WTC11 (cell line): ENCODE data around the gene MNAT1. TPM values are rescaled to one million over a fixed set of nuclear protein-coding genes. Genes with fewer than 3 reads are reported as not detected.
"Not testable (repeated sequence)": the region's sequence is repeated elsewhere in the genome, so short reads cannot be mapped to it uniquely, and the experiment has no call there.

Experiments
- ATAC-seq: fragments of 200-7000 bp; cut with Tn5 transposase; 2 replicates; pipeline ENCODE4 v1.10.0; 2021; ENCODE audit warnings: mild to moderate bottlenecking, moderate library complexity
- CTCF ChIA-PET: fragments of 300-600 bp; sonication (Branson Sonifier 250); formaldehyde crosslinking; loops from one replicate; lab custom pipeline; 2021; ENCODE audit warnings: antibody characterized with exemption; lab: Charles Lee
- POLR2A ChIA-PET: fragments of 350-600 bp; sonication (Branson Sonifier 250); formaldehyde crosslinking; loops from one replicate; lab custom pipeline; 2021; ENCODE audit warnings: antibody characterized with exemption; lab: Charles Lee
- DNase-seq: peaks from one replicate; pipeline ENCODE4 v3.0.0; 2021; ENCODE audit warnings: low spot score
- H3K27ac Mint-ChIP-seq: 2 replicates; pipeline ENCODE4 v1.8.0; 2021; ENCODE audit warnings: mixed read lengths
- H3K27me3 Mint-ChIP-seq: 2 replicates; pipeline ENCODE4 v1.8.0; 2021; ENCODE audit warnings: low read depth, mild to moderate bottlenecking, moderate library complexity, mixed read lengths
- H3K36me3 Mint-ChIP-seq: 2 replicates; pipeline ENCODE4 v1.8.0; 2021; ENCODE audit warnings: mixed read lengths
- H3K4me1 Mint-ChIP-seq: 2 replicates; pipeline ENCODE4 v1.8.0; 2022; ENCODE audit warnings: mixed read lengths
- H3K4me3 Mint-ChIP-seq: 2 replicates; pipeline ENCODE4 v1.8.0; 2021; ENCODE audit warnings: mild to moderate bottlenecking, moderate library complexity, mixed read lengths
- H3K9me3 Mint-ChIP-seq: 2 replicates; pipeline ENCODE4 v1.8.0; 2021; ENCODE audit warnings: mixed read lengths
- EMX1 ChIP-seq: fragments of 250-450 bp; sonication (Bioruptor Pico); IDR thresholded peaks from 2 replicates; pipeline ENCODE4 v1.8.0; 2021; ENCODE audit warnings: mild to moderate bottlenecking
- MXD4 ChIP-seq: fragments of 250-450 bp; sonication (Bioruptor Pico); IDR thresholded peaks from 2 replicates; pipeline ENCODE4 v1.8.0; 2021; ENCODE audit warnings: mild to moderate bottlenecking, moderate library complexity, borderline replicate concordance
- NFE2L1 ChIP-seq: sonication (generic); formaldehyde crosslinking; IDR thresholded peaks from 2 replicates; pipeline ENCODE4 v1.8.1; 2023; ENCODE audit warnings: missing genetic modification reagents
- NR1H2 ChIP-seq: sonication (generic); formaldehyde crosslinking; IDR thresholded peaks from 2 replicates; pipeline ENCODE4 v1.9.0; 2021; ENCODE audit warnings: mild to moderate bottlenecking, moderate library complexity, missing genetic modification reagents
- SOX15 ChIP-seq: fragments of 250-450 bp; sonication (Bioruptor Pico); IDR thresholded peaks from 2 replicates; pipeline ENCODE4 v1.9.0; 2021; ENCODE audit warnings: mild to moderate bottlenecking
- TEAD4 ChIP-seq: sonication (generic); formaldehyde crosslinking; IDR thresholded peaks from 2 replicates; pipeline ENCODE4 v1.8.0; 2022; ENCODE audit warnings: mild to moderate bottlenecking, missing genetic modification reagents
- ZBTB21 ChIP-seq: sonication (generic); formaldehyde crosslinking; IDR thresholded peaks from 2 replicates; pipeline ENCODE4 v1.8.1; 2023; ENCODE audit warnings: mild to moderate bottlenecking, missing genetic modification reagents, borderline replicate concordance
- ZNF138 ChIP-seq: sonication (generic); formaldehyde crosslinking; conservative IDR thresholded peaks from 2 replicates; pipeline ENCODE4 v1.8.1; 2022; ENCODE audit warnings: mild to moderate bottlenecking, moderate library complexity, missing genetic modification reagents
- ZNF232 ChIP-seq: sonication (generic); formaldehyde crosslinking; IDR thresholded peaks from 2 replicates; pipeline ENCODE4 v1.8.0; 2022; ENCODE audit warnings: mild to moderate bottlenecking, missing genetic modification reagents
- total RNA-seq: library from RNA; stranded (reverse); gene quantifications from 3 replicates; pipeline ENCODE4 v1.2.3, GENCODE V29; 2021
- TF ChIP-seq, protein P1 (sequence below): fragments of 250-450 bp; sonication (Bioruptor Pico); IDR thresholded peaks from 2 replicates; pipeline ENCODE4 v1.8.0; 2021; ENCODE audit warnings: mild to moderate bottlenecking
- TF ChIP-seq, protein P2 (sequence below): sonication (generic); formaldehyde crosslinking; conservative IDR thresholded peaks from 2 replicates; pipeline ENCODE4 v1.8.1; 2022; ENCODE audit warnings: mild to moderate bottlenecking, missing genetic modification reagents
- TF ChIP-seq, protein P3 (sequence below): sonication (generic); formaldehyde crosslinking; IDR thresholded peaks from 2 replicates; pipeline ENCODE4 v1.8.1; 2022; ENCODE audit warnings: low read depth, missing genetic modification reagents, borderline replicate concordance
- TF ChIP-seq, protein P4 (sequence below): fragments of 200-600 bp; IDR thresholded peaks from 2 replicates; pipeline ENCODE4 v1.8.0; 2022; ENCODE audit warnings: antibody characterized with exemption
- TF ChIP-seq, protein P5 (sequence below): sonication (generic); formaldehyde crosslinking; IDR thresholded peaks from 2 replicates; pipeline ENCODE4 v1.8.0; 2023; ENCODE audit warnings: missing genetic modification reagents, mild to moderate bottlenecking, borderline replicate concordance
- TF ChIP-seq, protein P6 (sequence below): fragments of 250-450 bp; sonication (Bioruptor Pico); conservative IDR thresholded peaks from 2 replicates; pipeline ENCODE4 v1.9.0; 2021; ENCODE audit warnings: mild to moderate bottlenecking
- TF ChIP-seq, protein P7 (sequence below): sonication (generic); formaldehyde crosslinking; IDR thresholded peaks from 2 replicates; pipeline ENCODE4 v1.8.1; 2023; ENCODE audit warnings: mild to moderate bottlenecking, moderate library complexity, missing genetic modification reagents

The MNAT1 gene
- total RNA-seq, 1 experiment from 2014 or later: 59.0 TPM

DNA sequence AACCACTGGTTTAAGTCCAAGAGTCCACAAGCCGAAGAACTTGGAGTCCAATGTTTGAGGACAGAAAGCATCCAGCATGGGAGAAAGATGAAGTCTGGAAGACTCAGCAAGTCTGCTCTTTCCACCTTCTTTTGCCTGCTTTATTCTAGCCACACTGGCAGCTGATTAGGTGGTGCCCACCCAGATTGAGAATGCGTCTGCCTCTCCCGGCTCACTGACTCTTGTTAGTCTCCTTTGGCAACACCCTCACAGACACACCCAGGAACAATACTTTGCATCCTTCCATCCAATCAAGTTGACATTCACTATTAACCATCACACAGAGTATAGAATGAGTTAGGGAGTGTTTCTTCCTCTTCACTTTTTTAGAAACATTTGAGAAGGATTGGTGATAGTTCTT, 156.1 kb downstream of the MNAT1 start:
- H3K36me3 Mint-ChIP-seq, CTCF ChIA-PET, H3K9me3 Mint-ChIP-seq, H3K27me3 Mint-ChIP-seq, H3K4me3 Mint-ChIP-seq, POLR2A ChIA-PET, DNase-seq, ATAC-seq: not testable (repeated sequence)
- Mint-ChIP-seq H3K27ac (peak overlapping the region; percentile 1; the same call in 1 of the 2 replicates), H3K4me1 (peaks cover 19% of the 10 kb centered on the region)

DNA sequence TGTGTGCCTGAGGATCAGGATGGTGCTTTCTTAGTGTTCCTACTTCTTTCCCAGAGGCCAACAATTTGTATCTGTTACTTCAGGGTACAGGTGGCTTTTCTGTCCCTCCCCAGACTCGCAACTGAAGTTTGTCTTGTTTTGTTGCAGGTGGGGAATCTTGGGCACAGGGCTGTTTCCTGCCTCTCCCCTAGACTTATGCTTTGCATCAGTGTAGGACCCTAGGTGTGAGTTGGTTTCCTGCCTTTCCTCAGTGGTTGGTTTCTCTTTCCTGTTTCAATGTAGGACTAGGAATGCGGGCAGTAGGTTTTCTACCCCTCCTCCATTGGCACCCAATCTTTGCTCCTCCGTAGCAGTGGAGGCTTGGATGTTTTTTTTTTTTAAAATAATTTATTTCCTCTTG, 159.3 kb downstream of the MNAT1 start:
- ChIA-PET POLR2A (no interaction called here), CTCF (no interaction called here)
- H3K4me3 Mint-ChIP-seq: no peak overlapping the region
- H3K27ac Mint-ChIP-seq: peak overlapping the region; percentile 77
- H3K27me3 Mint-ChIP-seq: no peaks in the 10 kb centered on the region
- TF ChIP-seq, protein P1, sequence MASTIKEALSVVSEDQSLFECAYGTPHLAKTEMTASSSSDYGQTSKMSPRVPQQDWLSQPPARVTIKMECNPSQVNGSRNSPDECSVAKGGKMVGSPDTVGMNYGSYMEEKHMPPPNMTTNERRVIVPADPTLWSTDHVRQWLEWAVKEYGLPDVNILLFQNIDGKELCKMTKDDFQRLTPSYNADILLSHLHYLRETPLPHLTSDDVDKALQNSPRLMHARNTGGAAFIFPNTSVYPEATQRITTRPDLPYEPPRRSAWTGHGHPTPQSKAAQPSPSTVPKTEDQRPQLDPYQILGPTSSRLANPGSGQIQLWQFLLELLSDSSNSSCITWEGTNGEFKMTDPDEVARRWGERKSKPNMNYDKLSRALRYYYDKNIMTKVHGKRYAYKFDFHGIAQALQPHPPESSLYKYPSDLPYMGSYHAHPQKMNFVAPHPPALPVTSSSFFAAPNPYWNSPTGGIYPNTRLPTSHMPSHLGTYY: no peak
- TF ChIP-seq NR1H2 (CRISPR knock-in tag) (no peak), TEAD4 (CRISPR knock-in tag) (no peak), ZNF232 (CRISPR knock-in tag) (no peak)
- TF ChIP-seq, protein P2, sequence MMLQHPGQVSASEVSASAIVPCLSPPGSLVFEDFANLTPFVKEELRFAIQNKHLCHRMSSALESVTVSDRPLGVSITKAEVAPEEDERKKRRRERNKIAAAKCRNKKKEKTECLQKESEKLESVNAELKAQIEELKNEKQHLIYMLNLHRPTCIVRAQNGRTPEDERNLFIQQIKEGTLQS (CRISPR knock-in tag): no peak
- no peak for DNase-seq
- peaks cover 19% of the 10 kb centered on the region for H3K4me1 Mint-ChIP-seq
- H3K36me3 Mint-ChIP-seq: no peaks in the 10 kb centered on the region
- peak; percentile 82 for ATAC-seq
- no peaks in the 10 kb centered on the region for H3K9me3 Mint-ChIP-seq

DNA sequence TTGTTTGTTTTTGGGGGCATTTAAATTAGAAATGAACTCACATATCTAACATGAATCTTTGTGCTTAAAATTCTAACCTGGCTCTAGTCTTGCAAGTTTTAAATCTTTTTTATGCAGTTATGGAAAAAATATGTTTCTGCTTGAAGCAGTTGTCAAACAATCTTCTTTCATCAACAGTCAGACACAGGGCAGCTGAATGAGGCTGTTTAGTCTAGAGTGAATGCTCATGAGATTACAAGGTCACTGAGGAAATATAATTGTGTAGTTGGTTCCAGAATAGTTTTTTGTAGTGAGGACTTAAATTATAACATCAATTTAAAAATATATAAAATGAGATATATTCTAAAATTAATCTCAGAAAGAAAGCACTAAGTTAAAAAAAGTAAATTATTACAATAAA, 169.8 kb downstream of the MNAT1 start:
- H3K4me3 Mint-ChIP-seq: no peak overlapping the region
- ATAC-seq (no peak), DNase-seq (no peak)
- H3K27ac Mint-ChIP-seq: no peak overlapping the region
- H3K36me3 Mint-ChIP-seq: peaks cover 9% of the 10 kb centered on the region; the same call in 1 of the 2 replicates
- 0 out of 2 replicates have a peak, but pooled peaks cover 6% of the 10 kb centered on the region for H3K9me3 Mint-ChIP-seq
- POLR2A ChIA-PET: no interaction called here
- peaks cover 12% of the 10 kb centered on the region for H3K4me1 Mint-ChIP-seq
- H3K27me3 Mint-ChIP-seq: no peaks in the 10 kb centered on the region
- CTCF ChIA-PET: no interaction called here
- TF ChIP-seq, protein P3, sequence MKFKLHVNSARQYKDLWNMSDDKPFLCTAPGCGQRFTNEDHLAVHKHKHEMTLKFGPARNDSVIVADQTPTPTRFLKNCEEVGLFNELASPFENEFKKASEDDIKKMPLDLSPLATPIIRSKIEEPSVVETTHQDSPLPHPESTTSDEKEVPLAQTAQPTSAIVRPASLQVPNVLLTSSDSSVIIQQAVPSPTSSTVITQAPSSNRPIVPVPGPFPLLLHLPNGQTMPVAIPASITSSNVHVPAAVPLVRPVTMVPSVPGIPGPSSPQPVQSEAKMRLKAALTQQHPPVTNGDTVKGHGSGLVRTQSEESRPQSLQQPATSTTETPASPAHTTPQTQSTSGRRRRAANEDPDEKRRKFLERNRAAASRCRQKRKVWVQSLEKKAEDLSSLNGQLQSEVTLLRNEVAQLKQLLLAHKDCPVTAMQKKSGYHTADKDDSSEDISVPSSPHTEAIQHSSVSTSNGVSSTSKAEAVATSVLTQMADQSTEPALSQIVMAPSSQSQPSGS (CRISPR knock-in tag): no peak
- TF ChIP-seq, protein P1: no peak
- no peak for TF ChIP-seq EMX1 (CRISPR knock-in tag)
- TF ChIP-seq, protein P4, sequence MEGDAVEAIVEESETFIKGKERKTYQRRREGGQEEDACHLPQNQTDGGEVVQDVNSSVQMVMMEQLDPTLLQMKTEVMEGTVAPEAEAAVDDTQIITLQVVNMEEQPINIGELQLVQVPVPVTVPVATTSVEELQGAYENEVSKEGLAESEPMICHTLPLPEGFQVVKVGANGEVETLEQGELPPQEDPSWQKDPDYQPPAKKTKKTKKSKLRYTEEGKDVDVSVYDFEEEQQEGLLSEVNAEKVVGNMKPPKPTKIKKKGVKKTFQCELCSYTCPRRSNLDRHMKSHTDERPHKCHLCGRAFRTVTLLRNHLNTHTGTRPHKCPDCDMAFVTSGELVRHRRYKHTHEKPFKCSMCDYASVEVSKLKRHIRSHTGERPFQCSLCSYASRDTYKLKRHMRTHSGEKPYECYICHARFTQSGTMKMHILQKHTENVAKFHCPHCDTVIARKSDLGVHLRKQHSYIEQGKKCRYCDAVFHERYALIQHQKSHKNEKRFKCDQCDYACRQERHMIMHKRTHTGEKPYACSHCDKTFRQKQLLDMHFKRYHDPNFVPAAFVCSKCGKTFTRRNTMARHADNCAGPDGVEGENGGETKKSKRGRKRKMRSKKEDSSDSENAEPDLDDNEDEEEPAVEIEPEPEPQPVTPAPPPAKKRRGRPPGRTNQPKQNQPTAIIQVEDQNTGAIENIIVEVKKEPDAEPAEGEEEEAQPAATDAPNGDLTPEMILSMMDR: no peak
- no peak for TF ChIP-seq SOX15 (CRISPR knock-in tag)
- TF ChIP-seq ZNF138 (CRISPR knock-in tag): no peak
- TF ChIP-seq MXD4: no peak
- TF ChIP-seq, protein P5, sequence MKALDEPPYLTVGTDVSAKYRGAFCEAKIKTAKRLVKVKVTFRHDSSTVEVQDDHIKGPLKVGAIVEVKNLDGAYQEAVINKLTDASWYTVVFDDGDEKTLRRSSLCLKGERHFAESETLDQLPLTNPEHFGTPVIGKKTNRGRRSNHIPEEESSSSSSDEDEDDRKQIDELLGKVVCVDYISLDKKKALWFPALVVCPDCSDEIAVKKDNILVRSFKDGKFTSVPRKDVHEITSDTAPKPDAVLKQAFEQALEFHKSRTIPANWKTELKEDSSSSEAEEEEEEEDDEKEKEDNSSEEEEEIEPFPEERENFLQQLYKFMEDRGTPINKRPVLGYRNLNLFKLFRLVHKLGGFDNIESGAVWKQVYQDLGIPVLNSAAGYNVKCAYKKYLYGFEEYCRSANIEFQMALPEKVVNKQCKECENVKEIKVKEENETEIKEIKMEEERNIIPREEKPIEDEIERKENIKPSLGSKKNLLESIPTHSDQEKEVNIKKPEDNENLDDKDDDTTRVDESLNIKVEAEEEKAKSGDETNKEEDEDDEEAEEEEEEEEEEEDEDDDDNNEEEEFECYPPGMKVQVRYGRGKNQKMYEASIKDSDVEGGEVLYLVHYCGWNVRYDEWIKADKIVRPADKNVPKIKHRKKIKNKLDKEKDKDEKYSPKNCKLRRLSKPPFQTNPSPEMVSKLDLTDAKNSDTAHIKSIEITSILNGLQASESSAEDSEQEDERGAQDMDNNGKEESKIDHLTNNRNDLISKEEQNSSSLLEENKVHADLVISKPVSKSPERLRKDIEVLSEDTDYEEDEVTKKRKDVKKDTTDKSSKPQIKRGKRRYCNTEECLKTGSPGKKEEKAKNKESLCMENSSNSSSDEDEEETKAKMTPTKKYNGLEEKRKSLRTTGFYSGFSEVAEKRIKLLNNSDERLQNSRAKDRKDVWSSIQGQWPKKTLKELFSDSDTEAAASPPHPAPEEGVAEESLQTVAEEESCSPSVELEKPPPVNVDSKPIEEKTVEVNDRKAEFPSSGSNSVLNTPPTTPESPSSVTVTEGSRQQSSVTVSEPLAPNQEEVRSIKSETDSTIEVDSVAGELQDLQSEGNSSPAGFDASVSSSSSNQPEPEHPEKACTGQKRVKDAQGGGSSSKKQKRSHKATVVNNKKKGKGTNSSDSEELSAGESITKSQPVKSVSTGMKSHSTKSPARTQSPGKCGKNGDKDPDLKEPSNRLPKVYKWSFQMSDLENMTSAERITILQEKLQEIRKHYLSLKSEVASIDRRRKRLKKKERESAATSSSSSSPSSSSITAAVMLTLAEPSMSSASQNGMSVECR: no peak
- TF ChIP-seq ZBTB21 (CRISPR knock-in tag): no peak
- TF ChIP-seq, protein P6, sequence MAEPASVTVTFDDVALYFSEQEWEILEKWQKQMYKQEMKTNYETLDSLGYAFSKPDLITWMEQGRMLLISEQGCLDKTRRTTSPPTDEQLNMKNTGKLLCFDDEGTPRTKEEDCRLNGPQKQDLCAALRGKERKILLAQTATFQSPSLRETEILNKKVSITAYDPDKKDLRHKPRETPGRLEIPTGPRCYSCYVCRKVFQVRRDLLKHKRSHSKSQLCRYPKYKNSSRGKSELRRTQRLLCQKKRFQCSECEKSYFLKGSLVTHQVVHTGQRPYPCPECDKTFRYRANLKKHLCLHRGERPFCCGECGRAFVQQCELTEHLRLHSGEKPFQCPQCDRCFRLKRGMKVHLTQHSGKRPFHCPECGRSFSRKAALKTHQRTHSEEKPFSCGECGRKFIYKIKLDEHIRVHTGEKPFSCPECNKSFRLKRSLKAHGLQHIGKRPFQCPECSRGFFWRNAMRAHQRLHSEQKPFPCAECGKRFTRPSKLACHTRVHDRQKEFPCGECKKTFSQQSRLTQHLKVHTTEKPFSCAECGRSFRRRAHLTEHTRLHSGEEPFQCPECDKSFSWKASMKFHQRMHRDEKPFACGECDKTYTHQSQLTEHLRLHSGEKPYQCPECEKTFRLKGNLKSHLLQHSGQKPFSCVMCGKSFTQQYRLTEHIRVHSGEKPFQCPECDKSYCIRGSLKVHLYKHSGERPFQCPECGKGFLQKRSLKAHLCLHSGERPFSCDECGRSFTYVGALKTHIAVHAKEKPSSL (CRISPR knock-in tag): no peak
- TF ChIP-seq NFE2L1: no peak
- TF ChIP-seq, protein P7, sequence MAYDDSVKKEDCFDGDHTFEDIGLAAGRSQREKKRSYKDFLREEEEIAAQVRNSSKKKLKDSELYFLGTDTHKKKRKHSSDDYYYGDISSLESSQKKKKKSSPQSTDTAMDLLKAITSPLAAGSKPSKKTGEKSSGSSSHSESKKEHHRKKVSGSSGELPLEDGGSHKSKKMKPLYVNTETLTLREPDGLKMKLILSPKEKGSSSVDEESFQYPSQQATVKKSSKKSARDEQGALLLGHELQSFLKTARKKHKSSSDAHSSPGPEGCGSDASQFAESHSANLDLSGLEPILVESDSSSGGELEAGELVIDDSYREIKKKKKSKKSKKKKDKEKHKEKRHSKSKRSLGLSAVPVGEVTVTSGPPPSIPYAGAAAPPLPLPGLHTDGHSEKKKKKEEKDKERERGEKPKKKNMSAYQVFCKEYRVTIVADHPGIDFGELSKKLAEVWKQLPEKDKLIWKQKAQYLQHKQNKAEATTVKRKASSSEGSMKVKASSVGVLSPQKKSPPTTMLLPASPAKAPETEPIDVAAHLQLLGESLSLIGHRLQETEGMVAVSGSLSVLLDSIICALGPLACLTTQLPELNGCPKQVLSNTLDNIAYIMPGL (CRISPR knock-in tag): no peak
